PFSK-1 (cell line): ENCODE measurements around the gene CNGA2.

Experiments
- FOXP2 ChIP-seq: optimal IDR thresholded peaks from 2 replicates; pipeline ENCODE3; 2011; ENCODE audit warnings: borderline replicate concordance, control low read depth, inconsistent platforms; ENCODE audit not compliant: insufficient read depth; ENCODE audit errors: extremely low read length, extremely low read depth
- POLR2AphosphoS5 ChIP-seq: IDR thresholded peaks from 2 replicates; pipeline ENCODE4 v1.6.1; 2012; ENCODE audit warnings: low read depth, mild to moderate bottlenecking, control low read depth, low read length, moderate library complexity
- REST ChIP-seq, 2 experiments: IDR thresholded peaks; 2 replicates each; pipeline versions ENCODE4 v1.6.1 to v1.8.0; 2011 to 2012; ENCODE audit warnings: low read depth in 2 of 2, low read length in 2 of 2, control low read depth in 1 of 2, inconsistent platforms in 1 of 2, mild to moderate bottlenecking in 1 of 2, moderate library complexity in 1 of 2; ENCODE audit not compliant: insufficient read depth in 1 of 2
- SIN3A ChIP-seq: IDR thresholded peaks from 2 replicates; pipeline ENCODE4 v1.6.1; 2012; ENCODE audit warnings: mild to moderate bottlenecking, low read length, moderate library complexity, borderline replicate concordance; ENCODE audit not compliant: insufficient read depth
- TAF1 ChIP-seq: IDR thresholded peaks from 2 replicates; pipeline ENCODE4 v1.6.1; 2012; ENCODE audit warnings: low read length, control low read depth, borderline replicate concordance; ENCODE audit not compliant: insufficient read depth

- TF ChIP-seq POLR2AphosphoS5 (no peak), REST (IDR thresholded peaks at IDR 0.05; ENCODE audit: insufficient read depth in 1 of 2, low read depth in 2 of 2, low read length in 2 of 2) (no peak), TAF1 (no peak), SIN3A (no peak), FOXP2 (no peak)
Measured at GRCh38 chrX:151729056-151729725, 5.4 kb upstream of the CNGA2 start.
